Transverse colon (tissue), 4 donors: ENCODE results near the gene CD9.
A peak's percentile ranks its signal among the peaks of the same experiment; 100 is the strongest.

Source experiments
- EP300 ChIP-seq: sonication (generic); formaldehyde crosslinking; IDR thresholded peaks from one replicate; pipeline ENCODE4 v1.6.1; 2017; ENCODE audit warnings: antibody characterized with exemption, low read depth
- POLR2A ChIP-seq: fragments of 450-650 bp; IDR thresholded peaks from one replicate; pipeline ENCODE4 v1.6.1; 2016; ENCODE audit warnings: antibody characterized with exemption, mild to moderate bottlenecking, moderate library complexity
- POLR2AphosphoS5 ChIP-seq, 3 donors: sonication (generic); formaldehyde crosslinking; IDR thresholded peaks; one replicate each; pipeline ENCODE4 v1.6.1; 2016; ENCODE audit warnings: antibody characterized with exemption in 3 of 3
- TF ChIP-seq, protein P1 (sequence below), 5 experiments: fragments of 200-600 bp in 3 of 5; fragments of 450-650 bp in 2 of 5; sonication (generic) in 3 of 5; IDR thresholded peaks; 1 replicate in 2 of 5; 2 replicates in 3 of 5; pipeline ENCODE4 v1.5.1; 2016 to 2017; ENCODE audit warnings: antibody characterized with exemption in 5 of 5, inconsistent platforms in 3 of 5, mild to moderate bottlenecking in 2 of 5, moderate library complexity in 1 of 5

DNA sequence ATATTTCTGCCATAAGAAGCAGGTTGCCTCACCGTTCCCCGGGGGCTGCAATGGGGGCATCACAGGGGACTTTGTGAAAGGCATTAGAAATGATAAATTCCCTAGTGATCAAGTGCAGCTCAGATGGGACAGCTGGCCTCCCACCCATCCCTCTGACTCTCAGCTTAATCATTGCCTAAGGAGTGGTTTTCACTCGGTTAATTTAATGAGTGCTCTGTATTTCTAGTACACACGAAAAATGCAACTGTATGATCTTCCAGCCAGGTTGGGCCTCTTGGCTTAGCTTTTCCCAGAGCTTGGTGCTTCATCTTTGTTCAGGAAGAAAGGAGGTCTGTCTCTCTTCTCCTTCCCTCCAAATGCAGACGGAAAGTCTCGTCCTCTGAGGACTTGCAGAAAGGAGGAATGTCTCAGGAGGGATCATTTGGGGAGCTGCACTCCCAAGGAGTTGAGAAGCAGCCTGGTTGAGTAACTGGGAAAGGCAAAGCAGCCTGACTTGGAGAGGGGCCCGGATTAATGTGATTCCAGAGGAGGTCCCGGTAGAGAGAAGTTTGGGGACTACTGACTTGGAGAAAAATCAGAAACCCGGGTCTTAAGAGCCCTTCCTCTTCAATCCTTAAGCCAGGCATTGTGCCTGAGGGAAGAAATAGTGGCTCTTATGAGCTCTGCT lies 7.2 kb downstream of the CD9 start:
- TF ChIP-seq, protein P1, sequence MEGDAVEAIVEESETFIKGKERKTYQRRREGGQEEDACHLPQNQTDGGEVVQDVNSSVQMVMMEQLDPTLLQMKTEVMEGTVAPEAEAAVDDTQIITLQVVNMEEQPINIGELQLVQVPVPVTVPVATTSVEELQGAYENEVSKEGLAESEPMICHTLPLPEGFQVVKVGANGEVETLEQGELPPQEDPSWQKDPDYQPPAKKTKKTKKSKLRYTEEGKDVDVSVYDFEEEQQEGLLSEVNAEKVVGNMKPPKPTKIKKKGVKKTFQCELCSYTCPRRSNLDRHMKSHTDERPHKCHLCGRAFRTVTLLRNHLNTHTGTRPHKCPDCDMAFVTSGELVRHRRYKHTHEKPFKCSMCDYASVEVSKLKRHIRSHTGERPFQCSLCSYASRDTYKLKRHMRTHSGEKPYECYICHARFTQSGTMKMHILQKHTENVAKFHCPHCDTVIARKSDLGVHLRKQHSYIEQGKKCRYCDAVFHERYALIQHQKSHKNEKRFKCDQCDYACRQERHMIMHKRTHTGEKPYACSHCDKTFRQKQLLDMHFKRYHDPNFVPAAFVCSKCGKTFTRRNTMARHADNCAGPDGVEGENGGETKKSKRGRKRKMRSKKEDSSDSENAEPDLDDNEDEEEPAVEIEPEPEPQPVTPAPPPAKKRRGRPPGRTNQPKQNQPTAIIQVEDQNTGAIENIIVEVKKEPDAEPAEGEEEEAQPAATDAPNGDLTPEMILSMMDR (IDR thresholded peaks at IDR 0.05), result no peak
- TF ChIP-seq POLR2AphosphoS5 (IDR thresholded peaks at IDR 0.05) (peak in 1 of 3 donors; percentile 12), POLR2A (no peak), EP300 (no peak)
